ENCODE measurements around the gene RNU6-9.

Gene RNU6-9

DNA sequence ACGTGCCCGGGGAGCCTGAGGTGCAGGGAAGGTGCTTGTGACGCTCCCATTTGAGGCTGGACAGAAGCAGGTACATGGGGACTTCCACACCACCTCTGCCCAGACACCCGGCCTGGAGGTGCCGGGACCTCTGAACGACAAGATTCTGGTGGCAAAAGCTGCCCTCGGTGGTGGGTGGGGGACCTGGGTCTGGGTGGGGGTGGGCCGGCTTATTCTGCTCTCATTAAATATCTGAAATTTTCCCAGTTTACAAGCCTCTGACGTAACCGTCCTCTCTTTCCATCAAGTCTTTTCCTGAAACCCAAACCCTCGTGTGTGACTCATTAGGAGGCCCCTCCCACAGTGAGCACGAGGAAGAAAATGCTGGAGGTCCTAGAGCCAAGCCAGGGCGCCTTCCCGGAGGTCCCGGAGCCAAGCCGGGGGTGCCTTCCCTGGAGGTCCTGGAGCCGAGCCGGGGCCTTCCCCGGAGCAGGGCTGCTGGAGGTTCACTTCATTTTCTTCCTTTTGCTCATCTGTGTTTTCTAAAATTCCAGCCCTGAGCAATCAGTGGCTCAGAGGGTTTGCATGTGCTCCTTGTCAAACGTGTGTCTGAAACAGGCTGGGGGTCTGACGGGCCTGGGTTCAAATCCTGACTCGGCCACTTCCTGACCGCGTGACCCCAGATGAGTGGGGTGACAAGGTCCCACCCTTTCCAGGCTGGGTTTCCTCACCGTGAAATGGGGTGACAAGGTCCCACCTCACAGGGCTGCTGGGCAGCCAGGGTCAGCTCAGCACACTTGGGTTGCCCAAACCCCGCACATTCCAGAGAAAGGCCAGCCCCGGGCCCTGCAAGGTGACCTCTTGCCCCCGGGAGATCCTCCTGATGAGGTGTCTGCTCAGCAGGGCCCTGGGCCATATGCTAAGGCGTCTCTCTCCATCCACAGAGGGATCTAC is 23.8 kb upstream of the RNU6-9 start (continued):
- TF ChIP-seq, protein P1, sequence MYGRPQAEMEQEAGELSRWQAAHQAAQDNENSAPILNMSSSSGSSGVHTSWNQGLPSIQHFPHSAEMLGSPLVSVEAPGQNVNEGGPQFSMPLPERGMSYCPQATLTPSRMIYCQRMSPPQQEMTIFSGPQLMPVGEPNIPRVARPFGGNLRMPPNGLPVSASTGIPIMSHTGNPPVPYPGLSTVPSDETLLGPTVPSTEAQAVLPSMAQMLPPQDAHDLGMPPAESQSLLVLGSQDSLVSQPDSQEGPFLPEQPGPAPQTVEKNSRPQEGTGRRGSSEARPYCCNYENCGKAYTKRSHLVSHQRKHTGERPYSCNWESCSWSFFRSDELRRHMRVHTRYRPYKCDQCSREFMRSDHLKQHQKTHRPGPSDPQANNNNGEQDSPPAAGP (tag by site-specific recombination; IDR thresholded peaks at IDR 0.05): no peak
- TF ChIP-seq ZNF560 (tag by site-specific recombination; IDR thresholded peaks at IDR 0.05; ENCODE audit: borderline replicate concordance) (no peak), KLF9 (tag by site-specific recombination; IDR thresholded peaks at IDR 0.05; ENCODE audit: low read depth) (no peak), ZNF214 (tag by site-specific recombination; IDR thresholded peaks at IDR 0.05; ENCODE audit: borderline replicate concordance) (no peak), ZBTB1 (tag by site-specific recombination; IDR thresholded peaks at IDR 0.05) (no peak), TRIM28 (IDR thresholded peaks at IDR 0.05; ENCODE audit: borderline replicate concordance, low read length) (no peak), KLF8 (tag by site-specific recombination; IDR thresholded peaks at IDR 0.05) (0 out of 2 replicates have a peak, but pooled peaks have one; percentile 22), ZBTB48 (tag by site-specific recombination; IDR thresholded peaks at IDR 0.05) (no peak), ZNF561 (tag by site-specific recombination; IDR thresholded peaks at IDR 0.05; ENCODE audit: borderline replicate concordance) (no peak), ZNF423 (tag by site-specific recombination; IDR thresholded peaks at IDR 0.05) (no peak), ZNF121 (tag by site-specific recombination; IDR thresholded peaks at IDR 0.05) (no peak), ZSCAN23 (tag by site-specific recombination; IDR thresholded peaks at IDR 0.05) (no peak), ZNF521 (tag by site-specific recombination; IDR thresholded peaks at IDR 0.05) (no peak), ZNF610 (tag by site-specific recombination; IDR thresholded peaks at IDR 0.05; ENCODE audit: borderline replicate concordance) (no peak)
- TF ChIP-seq, protein P2, sequence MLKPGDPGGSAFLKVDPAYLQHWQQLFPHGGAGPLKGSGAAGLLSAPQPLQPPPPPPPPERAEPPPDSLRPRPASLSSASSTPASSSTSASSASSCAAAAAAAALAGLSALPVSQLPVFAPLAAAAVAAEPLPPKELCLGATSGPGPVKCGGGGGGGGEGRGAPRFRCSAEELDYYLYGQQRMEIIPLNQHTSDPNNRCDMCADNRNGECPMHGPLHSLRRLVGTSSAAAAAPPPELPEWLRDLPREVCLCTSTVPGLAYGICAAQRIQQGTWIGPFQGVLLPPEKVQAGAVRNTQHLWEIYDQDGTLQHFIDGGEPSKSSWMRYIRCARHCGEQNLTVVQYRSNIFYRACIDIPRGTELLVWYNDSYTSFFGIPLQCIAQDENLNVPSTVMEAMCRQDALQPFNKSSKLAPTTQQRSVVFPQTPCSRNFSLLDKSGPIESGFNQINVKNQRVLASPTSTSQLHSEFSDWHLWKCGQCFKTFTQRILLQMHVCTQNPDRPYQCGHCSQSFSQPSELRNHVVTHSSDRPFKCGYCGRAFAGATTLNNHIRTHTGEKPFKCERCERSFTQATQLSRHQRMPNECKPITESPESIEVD (tag by site-specific recombination; IDR thresholded peaks at IDR 0.05): peak; percentile 46

DNA sequence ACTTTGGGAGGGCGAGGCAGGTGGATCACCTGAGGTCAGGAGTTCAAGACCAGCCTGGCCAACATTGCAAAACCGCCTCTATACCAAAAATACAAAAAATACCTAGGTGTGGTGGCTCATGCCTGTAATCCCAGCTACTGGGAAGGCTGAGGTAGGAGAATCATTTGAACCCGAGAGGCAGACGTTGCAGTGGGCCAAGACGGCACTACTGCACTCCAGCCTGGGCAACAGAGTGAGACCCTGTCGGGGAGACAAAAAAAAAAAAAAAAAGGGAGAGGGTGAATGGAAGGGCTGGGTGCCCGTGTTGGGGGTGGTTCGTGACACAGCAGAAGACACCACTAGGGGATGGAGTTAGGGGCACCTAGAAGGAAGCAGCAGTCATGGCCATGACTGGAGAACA is 23.0 kb upstream of the RNU6-9 start:
- H3K9me3 ChIP-seq (ENCODE audit: control insufficient read depth, insufficient read depth, low read depth, low read length): no peaks in the 10 kb centered on the region
- POLR2A ChIA-PET: no interaction called here
- peaks cover 7 to 52% of the 10 kb centered on the region in 2 experiments; a peak in 2 of 3 replicates for H3K36me3 ChIP-seq (ENCODE audit: control insufficient read depth in 2 of 2, insufficient read depth in 1 of 2, low read length in 2 of 2)

DNA sequence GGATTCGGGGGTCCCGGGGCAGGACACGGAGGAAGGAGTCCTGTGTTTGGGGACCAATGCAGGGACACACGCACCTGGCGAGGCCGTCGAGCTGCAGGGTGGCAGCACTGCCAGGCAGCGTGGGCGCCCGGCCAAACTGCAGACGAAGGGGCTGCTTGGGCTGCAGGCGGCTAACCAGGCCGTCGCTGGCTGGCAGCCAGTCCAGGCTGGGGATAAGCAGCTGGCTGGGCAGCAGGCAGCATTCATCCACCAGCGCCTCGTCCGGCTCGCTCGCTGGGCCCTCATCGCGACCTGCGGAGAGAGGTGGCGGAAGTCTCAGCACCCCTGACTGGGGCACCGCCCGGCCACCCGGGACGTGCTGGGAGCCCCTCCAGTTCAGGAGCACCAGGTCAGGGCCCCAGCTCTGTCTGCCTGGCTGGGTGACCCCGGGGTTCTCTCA is 22.3 kb upstream of the RNU6-9 start:
- POLR2A ChIA-PET: no interaction called here
- TF ChIP-seq ZIC2 (tag by site-specific recombination; IDR thresholded peaks at IDR 0.05): peak; percentile 33; the same call in 1 of the 2 replicates
- TF ChIP-seq, protein P3, sequence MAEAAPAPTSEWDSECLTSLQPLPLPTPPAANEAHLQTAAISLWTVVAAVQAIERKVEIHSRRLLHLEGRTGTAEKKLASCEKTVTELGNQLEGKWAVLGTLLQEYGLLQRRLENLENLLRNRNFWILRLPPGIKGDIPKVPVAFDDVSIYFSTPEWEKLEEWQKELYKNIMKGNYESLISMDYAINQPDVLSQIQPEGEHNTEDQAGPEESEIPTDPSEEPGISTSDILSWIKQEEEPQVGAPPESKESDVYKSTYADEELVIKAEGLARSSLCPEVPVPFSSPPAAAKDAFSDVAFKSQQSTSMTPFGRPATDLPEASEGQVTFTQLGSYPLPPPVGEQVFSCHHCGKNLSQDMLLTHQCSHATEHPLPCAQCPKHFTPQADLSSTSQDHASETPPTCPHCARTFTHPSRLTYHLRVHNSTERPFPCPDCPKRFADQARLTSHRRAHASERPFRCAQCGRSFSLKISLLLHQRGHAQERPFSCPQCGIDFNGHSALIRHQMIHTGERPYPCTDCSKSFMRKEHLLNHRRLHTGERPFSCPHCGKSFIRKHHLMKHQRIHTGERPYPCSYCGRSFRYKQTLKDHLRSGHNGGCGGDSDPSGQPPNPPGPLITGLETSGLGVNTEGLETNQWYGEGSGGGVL (tag by site-specific recombination; IDR thresholded peaks at IDR 0.05): no peak
- TF ChIP-seq ZNF585B (tag by site-specific recombination; IDR thresholded peaks at IDR 0.05): no peak
- TF ChIP-seq HOXA7 (CRISPR knock-in tag; IDR thresholded peaks at IDR 0.05; ENCODE audit: borderline replicate concordance): no peak
- no peak for TF ChIP-seq KLF8 (tag by site-specific recombination; IDR thresholded peaks at IDR 0.05)
- TF ChIP-seq GLIS2 (tag by site-specific recombination; IDR thresholded peaks at IDR 0.05): no peak
- no peak for TF ChIP-seq GLIS1 (tag by site-specific recombination; IDR thresholded peaks at IDR 0.05)
- no peak for TF ChIP-seq ZNF561 (tag by site-specific recombination; IDR thresholded peaks at IDR 0.05; ENCODE audit: borderline replicate concordance)
- no peak for TF ChIP-seq ZNF843 (tag by site-specific recombination; IDR thresholded peaks at IDR 0.05)
- TF ChIP-seq ZNF146 (tag by site-specific recombination; IDR thresholded peaks at IDR 0.05): no peak
- TF ChIP-seq, protein P4, sequence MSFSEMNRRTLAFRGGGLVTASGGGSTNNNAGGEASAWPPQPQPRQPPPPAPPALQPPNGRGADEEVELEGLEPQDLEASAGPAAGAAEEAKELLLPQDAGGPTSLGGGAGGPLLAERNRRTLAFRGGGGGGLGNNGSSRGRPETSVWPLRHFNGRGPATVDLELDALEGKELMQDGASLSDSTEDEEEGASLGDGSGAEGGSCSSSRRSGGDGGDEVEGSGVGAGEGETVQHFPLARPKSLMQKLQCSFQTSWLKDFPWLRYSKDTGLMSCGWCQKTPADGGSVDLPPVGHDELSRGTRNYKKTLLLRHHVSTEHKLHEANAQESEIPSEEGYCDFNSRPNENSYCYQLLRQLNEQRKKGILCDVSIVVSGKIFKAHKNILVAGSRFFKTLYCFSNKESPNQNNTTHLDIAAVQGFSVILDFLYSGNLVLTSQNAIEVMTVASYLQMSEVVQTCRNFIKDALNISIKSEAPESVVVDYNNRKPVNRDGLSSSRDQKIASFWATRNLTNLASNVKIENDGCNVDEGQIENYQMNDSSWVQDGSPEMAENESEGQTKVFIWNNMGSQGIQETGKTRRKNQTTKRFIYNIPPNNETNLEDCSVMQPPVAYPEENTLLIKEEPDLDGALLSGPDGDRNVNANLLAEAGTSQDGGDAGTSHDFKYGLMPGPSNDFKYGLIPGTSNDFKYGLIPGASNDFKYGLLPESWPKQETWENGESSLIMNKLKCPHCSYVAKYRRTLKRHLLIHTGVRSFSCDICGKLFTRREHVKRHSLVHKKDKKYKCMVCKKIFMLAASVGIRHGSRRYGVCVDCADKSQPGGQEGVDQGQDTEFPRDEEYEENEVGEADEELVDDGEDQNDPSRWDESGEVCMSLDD (tag by site-specific recombination; IDR thresholded peaks at IDR 0.05): peak; percentile 44; the same call in 1 of the 2 replicates

More for the DNA sequence above, 23.0 kb upstream of the RNU6-9 start:
- no peak overlapping the region for H3K27ac ChIP-seq (ENCODE audit: extremely low read depth, low read depth, low read length)
- no peak for TF ChIP-seq ZNF24 (tag by site-specific recombination; IDR thresholded peaks at IDR 0.05)
- peak; percentile 62; the same call in 1 of the 2 replicates for TF ChIP-seq ZNF121 (tag by site-specific recombination; IDR thresholded peaks at IDR 0.05)
- CTCF ChIA-PET: no interaction called here
- no peak overlapping the region for H3K4me3 ChIP-seq (ENCODE audit: low read depth, low read length)
- H3K4me1 ChIP-seq (ENCODE audit: control insufficient read depth, insufficient read depth, low read length): no peaks in the 10 kb centered on the region; the same call in 1 of the 2 replicates

More for the DNA sequence above, 22.3 kb upstream of the RNU6-9 start:
- CTCF ChIA-PET: no interaction called here
- H3K4me3 ChIP-seq (ENCODE audit: low read depth, low read length): no peak overlapping the region
- no peak overlapping the region for H3K27ac ChIP-seq (ENCODE audit: extremely low read depth, low read depth, low read length)
- H3K9me3 ChIP-seq (ENCODE audit: control insufficient read depth, insufficient read depth, low read depth, low read length): no peaks in the 10 kb centered on the region
- H3K4me1 ChIP-seq (ENCODE audit: control insufficient read depth, insufficient read depth, low read length): no peaks in the 10 kb centered on the region; the same call in 1 of the 2 replicates
- H3K36me3 ChIP-seq (ENCODE audit: control insufficient read depth in 2 of 2, insufficient read depth in 1 of 2, low read length in 2 of 2): peaks cover 7 to 59% of the 10 kb centered on the region in 2 experiments; a peak in 2 of 3 replicates
